IMR-90 (cell line): Measurements from ENCODE around the gene PRAC2. TPM values are rescaled to one million over a fixed set of nuclear protein-coding genes. Genes with fewer than 3 reads are reported as not detected.

Source experiments
- ATAC-seq: fragments of 200-7000 bp; cut with Tn5 transposase; 2 replicates; pipeline ENCODE4 v1.9.1; 2020; ENCODE audit warnings: low read depth, mild to moderate bottlenecking, moderate library complexity
- BruUV-seq: library from RNA; stranded (reverse); fragments of 400-500 nt; replicated peaks from 2 replicates; lab custom pipeline; 2021; lab: Mats Ljungman, UMichigan
- CTCF ChIA-PET: fragments of 300-600 bp; formaldehyde crosslinking; extraction: SDS; loops from one replicate; lab custom pipeline; 2021; ENCODE audit warnings: antibody characterized with exemption; lab: Yijun Ruan, JAX
- POLR2A ChIA-PET: fragments of 300-600 bp; sonication (Branson Sonifier 250); formaldehyde crosslinking; loops from one replicate; lab custom pipeline; 2022; ENCODE audit warnings: antibody characterized with exemption; ENCODE audit not compliant: unreplicated experiment; lab: Charles Lee
- DNase-seq: peaks from one replicate; pipeline ENCODE4 v3.0.0; 2013
- H2AFZ ChIP-seq: replicated peaks from 2 replicates; pipeline ENCODE3; 2013; ENCODE audit warnings: low read length, mild to moderate bottlenecking; ENCODE audit not compliant: poor library complexity
- H2AK5ac ChIP-seq: 2 replicates; pipeline ENCODE4 v1.6.1; 2013; ENCODE audit warnings: low read depth, low read length, inconsistent platforms
- H2AK9ac ChIP-seq: replicated peaks from 2 replicates; pipeline ENCODE3; 2013; ENCODE audit warnings: mild to moderate bottlenecking, low read depth, low read length, moderate library complexity; ENCODE audit not compliant: poor library complexity
- H2BK120ac ChIP-seq: 2 replicates; pipeline ENCODE4 v1.6.1; 2013; ENCODE audit warnings: low read depth, low read length, inconsistent platforms
- H2BK15ac ChIP-seq: 3 replicates; pipeline ENCODE4 v1.6.1; 2013; ENCODE audit warnings: low read depth, low read length, inconsistent platforms
- H2BK20ac ChIP-seq: 2 replicates; pipeline ENCODE4 v1.6.1; 2013; ENCODE audit warnings: low read depth, mild to moderate bottlenecking, inconsistent platforms, low read length, moderate library complexity
- H2BK5ac ChIP-seq: 2 replicates; pipeline ENCODE4 v1.6.1; 2013; ENCODE audit warnings: mild to moderate bottlenecking, low read depth, low read length, inconsistent platforms; ENCODE audit not compliant: poor library complexity, severe bottlenecking
- H3K14ac ChIP-seq: replicated peaks from 2 replicates; pipeline ENCODE4 v1.6.1; 2013; ENCODE audit warnings: low read depth, low read length, inconsistent platforms
- H3K18ac ChIP-seq: 2 replicates; pipeline ENCODE4 v1.6.1; 2013; ENCODE audit warnings: low read depth, low read length, control low read depth
- H3K23ac ChIP-seq: 2 replicates; pipeline ENCODE4 v1.6.1; 2013; ENCODE audit warnings: low read depth, low read length, inconsistent platforms
- H3K27ac ChIP-seq: 2 replicates; pipeline ENCODE4 v1.5.1; 2013; ENCODE audit warnings: mild to moderate bottlenecking, control low read depth, low read length; ENCODE audit not compliant: insufficient read depth
- H3K27me3 ChIP-seq: 2 replicates; pipeline ENCODE4 v1.6.1; 2013; ENCODE audit warnings: low read length; ENCODE audit not compliant: control insufficient read depth, insufficient read depth
- H3K36me3 ChIP-seq: 2 replicates; pipeline ENCODE4 v1.6.1; 2013; ENCODE audit warnings: low read length, mixed read lengths; ENCODE audit not compliant: control insufficient read depth, insufficient read depth
- H3K4ac ChIP-seq: 2 replicates; pipeline ENCODE4 v1.6.1; 2013; ENCODE audit warnings: low read depth, low read length, inconsistent platforms
- H3K4me1 ChIP-seq: 2 replicates; pipeline ENCODE4 v1.6.1; 2013; ENCODE audit warnings: low read length, mixed read lengths; ENCODE audit not compliant: control insufficient read depth, insufficient read depth
- H3K4me2 ChIP-seq: 2 replicates; pipeline ENCODE4 v1.6.1; 2013; ENCODE audit warnings: low read depth, mild to moderate bottlenecking, control low read depth, low read length, moderate library complexity
- H3K4me3 ChIP-seq: 2 replicates; pipeline ENCODE4 v1.5.1; 2013; ENCODE audit warnings: low read depth, mild to moderate bottlenecking, control low read depth, low read length, moderate library complexity; ENCODE audit not compliant: insufficient read depth
- H3K56ac ChIP-seq: 2 replicates; pipeline ENCODE4 v1.6.1; 2013; ENCODE audit warnings: low read length, inconsistent platforms; ENCODE audit not compliant: insufficient read depth; ENCODE audit errors: extremely low read depth
- H3K79me1 ChIP-seq, 2 experiments: 2 replicates each; pipeline ENCODE4 v1.6.1; 2013; ENCODE audit warnings: low read length in 2 of 2, inconsistent platforms in 1 of 2, low read depth in 1 of 2
- H3K9ac ChIP-seq: 2 replicates; pipeline ENCODE4 v1.6.1; 2013; ENCODE audit warnings: low read depth, low read length, control low read depth
- H3K9me1 ChIP-seq: 2 replicates; pipeline ENCODE4 v1.6.1; 2013; ENCODE audit warnings: low read length, inconsistent platforms; ENCODE audit not compliant: insufficient read depth
- H3K9me3 ChIP-seq: 2 replicates; pipeline ENCODE4 v1.6.1; 2013; ENCODE audit warnings: low read length; ENCODE audit not compliant: control insufficient read depth, insufficient read depth
- H4K20me1 ChIP-seq: 2 replicates; pipeline ENCODE4 v1.6.1; 2013; ENCODE audit warnings: low read length, inconsistent platforms; ENCODE audit not compliant: insufficient read depth
- H4K5ac ChIP-seq: 2 replicates; pipeline ENCODE4 v1.6.1; 2013; ENCODE audit warnings: mild to moderate bottlenecking, low read depth, low read length, control low read depth
- H4K8ac ChIP-seq, 2 experiments: 2 replicates each; pipeline ENCODE4 v1.6.1; 2013; ENCODE audit warnings: low read depth in 2 of 2, low read length in 2 of 2, control low read depth in 1 of 2, inconsistent platforms in 1 of 2
- H4K91ac ChIP-seq: 2 replicates; pipeline ENCODE4 v1.6.1; 2013; ENCODE audit warnings: low read depth, low read length, inconsistent platforms; ENCODE audit not compliant: insufficient read depth
- BHLHE40 ChIP-seq: fragments of 150-350 bp; IDR thresholded peaks from 2 replicates; pipeline ENCODE4 v1.6.1; 2016; ENCODE audit warnings: mild to moderate bottlenecking, low read depth, low read length
- CEBPB ChIP-seq: IDR thresholded peaks from 2 replicates; pipeline ENCODE4 v1.6.1; 2012; ENCODE audit warnings: low read depth, low read length, improper control_type of control experiment
- CHD1 ChIP-seq: IDR thresholded peaks from 2 replicates; pipeline ENCODE4 v1.6.1; 2012; ENCODE audit warnings: low read depth, low read length, improper control_type of control experiment
- ELK1 ChIP-seq: fragments of 150-350 bp; IDR thresholded peaks from 2 replicates; pipeline ENCODE4 v1.6.1; 2016; ENCODE audit warnings: low read depth, mild to moderate bottlenecking, low read length, moderate library complexity, borderline replicate concordance
- FOS ChIP-seq: fragments of 150-350 bp; IDR thresholded peaks from 2 replicates; pipeline ENCODE4 v1.6.1; 2016; ENCODE audit warnings: low read depth, low read length
- MAFK ChIP-seq: IDR thresholded peaks from 2 replicates; pipeline ENCODE4 v1.6.1; 2012; ENCODE audit warnings: low read depth, low read length, improper control_type of control experiment
- MAZ ChIP-seq: IDR thresholded peaks from 2 replicates; pipeline ENCODE4 v1.6.1; 2012; ENCODE audit warnings: low read depth, mild to moderate bottlenecking, low read length, improper control_type of control experiment, moderate library complexity, borderline replicate concordance
- MXI1 ChIP-seq: IDR thresholded peaks from 2 replicates; pipeline ENCODE4 v1.6.1; 2012; ENCODE audit warnings: low read depth, mild to moderate bottlenecking, low read length, moderate library complexity, borderline replicate concordance
- NFE2L2 ChIP-seq: fragments of 150-350 bp; IDR thresholded peaks from 2 replicates; pipeline ENCODE4 v1.6.1; 2016; ENCODE audit warnings: low read depth, mild to moderate bottlenecking, low read length
- POLR2A ChIP-seq: IDR thresholded peaks from 2 replicates; pipeline ENCODE4 v1.6.1; 2012; ENCODE audit warnings: mild to moderate bottlenecking, low read depth, low read length
- RAD21 ChIP-seq: IDR thresholded peaks from 2 replicates; pipeline ENCODE4 v1.6.1; 2012; ENCODE audit warnings: low read length, improper control_type of control experiment
- RCOR1 ChIP-seq: IDR thresholded peaks from 2 replicates; pipeline ENCODE4 v1.6.1; 2012; ENCODE audit warnings: mild to moderate bottlenecking, low read length, improper control_type of control experiment; ENCODE audit not compliant: insufficient replicate concordance
- RFX5 ChIP-seq: IDR thresholded peaks from 2 replicates; pipeline ENCODE4 v1.8.0; 2012; ENCODE audit warnings: low read depth, mild to moderate bottlenecking, low read length, moderate library complexity
- SMC3 ChIP-seq: fragments of 150-350 bp; IDR thresholded peaks from 2 replicates; pipeline ENCODE4 v1.6.1; 2016; ENCODE audit warnings: low read depth, mild to moderate bottlenecking, antibody characterized with exemption, low read length, moderate library complexity
- WGBS, 2 experiments: methylation state at CpG; one replicate each; pipeline versions ENCODE4 v1.1.5 to v1.1.7; 2013; ENCODE audit warnings: missing lambda C conversion rate in 2 of 2; ENCODE audit not compliant: insufficient read length in 1 of 2; ENCODE audit errors: extremely low coverage in 2 of 2; 5-methylcytosine and 5-hydroxymethylcytosine counted together
- dilution Hi-C: fragments of 300-500 bp; cut with HindIII; formaldehyde crosslinking; loops from one replicate; pipeline ENCODE4 v1.14.3; 2018; ENCODE audit warnings: low sequenced_read_pairs; ENCODE audit not compliant: unreplicated experiment
- in situ Hi-C: fragments of 300-500 bp; cut with MboI; formaldehyde crosslinking; loops from 3 replicates; pipeline ENCODE4 v1.14.3; 2019; ENCODE audit warnings: low sequenced_read_pairs, inconsistent platforms, mixed read lengths
- intact Hi-C: fragments of 100-400 bp; cut with micrococcal nuclease; formaldehyde crosslinking; loops from 2 replicates; pipeline ENCODE4 v1.10.0; 2022
- polyA plus RNA-seq, 3 experiments: library from polyadenylated mRNA; depleted of rRNA; stranded (reverse); fragments of >200 nt; gene quantifications; 2 replicates each; pipeline ENCODE4 v1.2.3, GENCODE V29; 2012; ENCODE audit warnings: low replicate concordance in 1 of 3
- total RNA-seq: library from RNA; depleted of rRNA; stranded (reverse); fragments of >200 nt; gene quantifications from 2 replicates; pipeline ENCODE4 v1.2.3, GENCODE V29; 2012
- TF ChIP-seq, protein P1 (sequence below): conservative IDR thresholded peaks from 2 replicates; pipeline ENCODE4 v1.5.1; 2012; ENCODE audit warnings: mild to moderate bottlenecking, low read depth, low read length, improper control_type of control experiment
- TF ChIP-seq, protein P2 (sequence below): fragments of 150-350 bp; IDR thresholded peaks from 2 replicates; pipeline ENCODE4 v1.6.1; 2017; ENCODE audit warnings: mild to moderate bottlenecking, antibody characterized with exemption, low read length, low read depth

PRAC2 gene
- total and polyA plus RNA-seq, 2 of the 4 experiments (the other 2 are of a cell fraction) = not detected

DNA sequence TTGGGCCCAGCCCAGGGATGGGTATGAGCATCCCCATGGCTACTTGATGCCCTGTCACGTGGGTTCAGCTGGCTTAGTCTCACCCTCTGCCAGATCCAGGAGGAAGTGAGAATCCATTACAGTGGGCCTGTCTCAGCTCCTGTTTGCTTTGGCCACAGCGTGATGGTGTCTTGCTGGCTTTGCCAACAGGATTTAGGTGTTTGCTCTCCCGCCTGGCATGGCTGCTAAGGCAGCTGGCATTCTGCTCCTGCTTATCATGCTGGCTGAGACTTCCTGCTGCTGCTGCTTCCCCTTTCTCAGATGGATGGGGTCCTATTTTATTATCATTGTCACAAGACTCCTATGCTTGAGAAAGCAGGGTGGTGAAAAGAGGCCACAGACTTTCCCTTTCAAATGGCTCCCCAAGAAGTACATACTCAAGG is 33.9 kb downstream of the PRAC2 start:
- Histone ChIP-seq H3K9ac (no peak overlapping the region), H3K4me1 (no peaks in the 10 kb centered on the region), H3K4me3 (no peak overlapping the region), H2BK120ac (no peak overlapping the region), H3K4me2 (no peak overlapping the region), H3K23ac (no peak overlapping the region), H3K56ac (no peak overlapping the region), H3K79me1 (no peaks in the 10 kb centered on the region), H3K36me3 (no peaks in the 10 kb centered on the region), H3K9me1 (peaks cover 6% of the 10 kb centered on the region; the same call in 1 of the 2 replicates), H4K20me1 (peaks cover 6% of the 10 kb centered on the region; the same call in 1 of the 2 replicates), H3K4ac (no peak overlapping the region), H3K9me3 (peaks cover 5% of the 10 kb centered on the region; the same call in 1 of the 2 replicates), H3K27me3 (peaks cover 85% of the 10 kb centered on the region), H2BK5ac (no peak overlapping the region), H2AK9ac (no peak overlapping the region), H2BK15ac (no peak overlapping the region), H4K91ac (no peak overlapping the region), H2AFZ (no peak overlapping the region), H3K18ac (no peak overlapping the region), H2BK20ac (no peak overlapping the region), H4K8ac (no peak overlapping the region), H4K5ac (no peak overlapping the region), H2AK5ac (no peak overlapping the region), H3K14ac (no peak overlapping the region), H3K27ac (no peak overlapping the region)
- WGBS, 2 experiments = 31% methylated on average over 1 of the region's 3 CpGs; no CpG with 5 or more reads in 1 of the 2 experiments
- POLR2A ChIA-PET = no interaction called here
- TF ChIP-seq RCOR1 (no peak), RFX5 (no peak), CHD1 (no peak), NFE2L2 (no peak), MXI1 (no peak), POLR2A (no peak), FOS (no peak), ELK1 (no peak), RAD21 (no peak), BHLHE40 (no peak), MAFK (no peak), SMC3 (no peak), CEBPB (no peak), MAZ (no peak)
- TF ChIP-seq, protein P1, sequence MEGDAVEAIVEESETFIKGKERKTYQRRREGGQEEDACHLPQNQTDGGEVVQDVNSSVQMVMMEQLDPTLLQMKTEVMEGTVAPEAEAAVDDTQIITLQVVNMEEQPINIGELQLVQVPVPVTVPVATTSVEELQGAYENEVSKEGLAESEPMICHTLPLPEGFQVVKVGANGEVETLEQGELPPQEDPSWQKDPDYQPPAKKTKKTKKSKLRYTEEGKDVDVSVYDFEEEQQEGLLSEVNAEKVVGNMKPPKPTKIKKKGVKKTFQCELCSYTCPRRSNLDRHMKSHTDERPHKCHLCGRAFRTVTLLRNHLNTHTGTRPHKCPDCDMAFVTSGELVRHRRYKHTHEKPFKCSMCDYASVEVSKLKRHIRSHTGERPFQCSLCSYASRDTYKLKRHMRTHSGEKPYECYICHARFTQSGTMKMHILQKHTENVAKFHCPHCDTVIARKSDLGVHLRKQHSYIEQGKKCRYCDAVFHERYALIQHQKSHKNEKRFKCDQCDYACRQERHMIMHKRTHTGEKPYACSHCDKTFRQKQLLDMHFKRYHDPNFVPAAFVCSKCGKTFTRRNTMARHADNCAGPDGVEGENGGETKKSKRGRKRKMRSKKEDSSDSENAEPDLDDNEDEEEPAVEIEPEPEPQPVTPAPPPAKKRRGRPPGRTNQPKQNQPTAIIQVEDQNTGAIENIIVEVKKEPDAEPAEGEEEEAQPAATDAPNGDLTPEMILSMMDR = no peak
- TF ChIP-seq, protein P2, sequence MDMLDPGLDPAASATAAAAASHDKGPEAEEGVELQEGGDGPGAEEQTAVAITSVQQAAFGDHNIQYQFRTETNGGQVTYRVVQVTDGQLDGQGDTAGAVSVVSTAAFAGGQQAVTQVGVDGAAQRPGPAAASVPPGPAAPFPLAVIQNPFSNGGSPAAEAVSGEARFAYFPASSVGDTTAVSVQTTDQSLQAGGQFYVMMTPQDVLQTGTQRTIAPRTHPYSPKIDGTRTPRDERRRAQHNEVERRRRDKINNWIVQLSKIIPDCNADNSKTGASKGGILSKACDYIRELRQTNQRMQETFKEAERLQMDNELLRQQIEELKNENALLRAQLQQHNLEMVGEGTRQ = no peak
- intact Hi-C loops = no loop called here
- in situ Hi-C loops = loop anchor here (25.0 kb wide), 1 partner anchor 370 kb away; no protein-coding TSS in a partner anchor
- ATAC-seq (no peak), DNase-seq (no peak)
- CTCF ChIA-PET = no interaction called here
- dilution Hi-C loops = no loop called here
- no TSS peak for BruUV-seq
